NCI-H69 (cell line): ENCODE data around the gene LYPD8.

Experiments
- DNase-seq: peaks from one replicate; lab custom pipeline; 2025; lab: John Stamatoyannopoulos, UW

LYPD8 gene

GRCh38 chr1:248757784-248758195 is 2.2 kb upstream of the LYPD8 start:
- no peak for DNase-seq

- no peak for DNase-seq
Measured at GRCh38 chr1:248756636-248757035, 1.1 kb upstream of the LYPD8 start.

GRCh38 chr1:248756151-248756550 is 592 bp upstream of the LYPD8 start:
- DNase-seq = no peak

DNA sequence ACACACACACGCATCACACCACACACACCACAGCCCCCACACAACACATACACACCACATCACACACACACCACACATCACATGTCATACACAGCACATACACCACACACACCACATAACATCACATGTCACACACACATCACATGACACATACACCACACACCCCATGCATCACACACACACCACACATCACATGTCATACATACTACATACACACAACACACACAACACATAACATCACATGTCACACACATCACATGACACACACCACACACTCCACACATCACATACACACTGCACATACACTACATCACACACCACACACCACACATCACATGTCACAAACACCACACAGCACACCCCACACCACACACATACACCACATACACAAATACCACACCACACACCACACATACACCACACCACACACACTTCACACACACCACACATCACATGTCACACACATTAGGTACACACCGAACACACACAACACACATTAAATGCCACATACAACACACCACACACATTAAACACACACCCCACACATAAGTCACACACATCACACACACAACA is 1.8 kb downstream of the LYPD8 start:
- no peak for DNase-seq

GRCh38 chr1:248753029-248753594 is 2.4 kb downstream of the LYPD8 start:
- DNase-seq = no peak

DNA sequence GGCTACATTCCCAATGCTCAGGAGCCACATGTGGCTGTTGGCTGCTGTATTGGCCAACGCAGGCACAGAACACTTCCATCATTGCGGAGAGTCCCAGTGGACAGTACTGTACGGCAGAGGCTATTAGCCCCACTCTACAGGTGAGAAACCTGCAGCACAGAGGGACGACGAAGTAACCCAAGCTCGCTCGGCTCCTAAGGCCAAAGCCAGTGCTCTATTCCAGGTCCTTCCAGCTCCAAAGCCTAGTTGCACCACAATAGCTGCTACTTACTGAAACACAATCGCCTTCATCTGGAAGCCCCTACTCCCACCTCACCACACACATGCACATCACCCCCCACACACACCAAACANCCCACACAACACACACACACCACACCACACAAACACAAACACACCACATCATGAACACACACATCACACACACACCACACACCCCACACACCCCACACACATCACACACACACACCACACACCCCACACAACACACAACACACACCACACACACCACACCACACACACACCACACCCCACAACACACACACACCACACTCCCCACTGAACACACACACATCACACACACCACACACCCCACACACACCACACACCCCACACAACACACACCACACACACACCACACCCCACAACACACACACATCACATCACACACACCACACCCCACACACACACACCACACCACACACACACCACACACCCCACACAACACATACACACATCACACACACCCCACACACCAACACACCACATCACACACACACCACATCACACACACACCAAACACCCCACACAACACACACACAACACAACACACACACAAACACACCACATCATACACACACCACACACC is 3.2 kb downstream of the LYPD8 start:
- no peak for DNase-seq

DNA sequence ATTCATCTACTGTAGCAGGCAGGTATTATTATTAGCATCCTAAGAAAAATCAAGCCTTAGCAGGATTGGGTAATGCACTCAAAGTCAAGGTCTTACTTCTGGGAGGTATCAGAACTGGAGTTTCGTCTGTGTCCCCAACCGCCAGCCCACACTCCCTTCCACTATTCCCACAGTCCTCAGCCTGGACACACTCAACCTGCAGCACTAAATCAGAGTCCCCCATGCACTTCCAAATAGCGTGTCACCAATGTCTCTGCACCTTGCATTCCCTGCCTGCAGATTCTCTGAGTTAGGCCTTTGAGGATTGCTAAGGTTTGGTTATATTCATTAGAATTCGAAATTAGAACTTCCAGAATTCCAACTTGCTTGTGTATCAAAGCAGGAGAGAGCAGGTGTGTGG is 3.9 kb downstream of the LYPD8 start:
- DNase-seq = no peak

GRCh38 chr1:248751142-248751541 is 4.4 kb downstream of the LYPD8 start:
- no peak for DNase-seq

GRCh38 chr1:248750496-248750895 is 5.1 kb downstream of the LYPD8 start:
- no peak for DNase-seq

DNA sequence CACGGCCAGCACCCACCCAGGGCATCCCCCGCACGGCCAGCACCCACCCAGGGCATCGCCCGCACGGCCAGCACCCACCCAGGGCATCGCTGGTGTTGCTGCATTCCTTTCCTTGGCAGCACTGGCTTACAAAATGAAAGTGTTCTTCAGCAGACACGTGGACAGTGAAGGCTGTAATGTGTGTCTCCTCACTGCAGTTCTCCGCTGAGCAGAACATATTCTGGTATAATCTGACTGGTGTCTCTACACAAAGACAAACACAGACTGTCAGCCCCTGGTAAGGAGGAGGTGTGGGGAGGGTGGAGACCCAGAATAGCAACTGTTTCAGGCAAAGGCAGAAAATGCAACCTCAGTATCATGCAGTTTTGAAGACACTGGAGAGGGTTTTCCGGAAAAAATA is 7.3 kb downstream of the LYPD8 start:
- DNase-seq = no peak

DNA sequence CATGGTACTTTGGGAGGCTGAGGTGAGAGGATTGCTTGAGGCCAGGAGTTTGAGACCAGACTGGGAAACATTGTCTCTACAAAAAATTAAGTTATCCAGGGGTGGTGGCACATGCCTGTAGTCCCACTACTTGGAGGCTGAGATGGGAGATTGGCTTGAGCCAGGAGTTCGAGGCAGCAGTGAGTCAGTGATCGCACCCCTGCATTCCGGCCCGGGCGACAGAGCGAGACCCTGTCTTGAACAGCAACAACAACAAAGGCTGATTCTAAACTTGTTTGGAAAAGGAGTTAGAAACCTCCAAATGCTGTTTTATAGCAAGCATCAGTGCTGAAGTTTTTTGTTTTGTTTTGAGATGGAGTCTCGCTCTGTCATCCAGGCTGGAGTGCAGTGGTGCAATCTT is 14.7 kb downstream of the LYPD8 start:
- DNase-seq = no peak

- no peak for DNase-seq
Measured at GRCh38 chr1:248739572-248740205, 15.9 kb downstream of the LYPD8 start.

GRCh38 chr1:248737457-248737856 is 18.1 kb downstream of the LYPD8 start:
- no peak for DNase-seq

GRCh38 chr1:248736977-248737376 is 18.6 kb downstream of the LYPD8 start:
- DNase-seq = no peak

DNA sequence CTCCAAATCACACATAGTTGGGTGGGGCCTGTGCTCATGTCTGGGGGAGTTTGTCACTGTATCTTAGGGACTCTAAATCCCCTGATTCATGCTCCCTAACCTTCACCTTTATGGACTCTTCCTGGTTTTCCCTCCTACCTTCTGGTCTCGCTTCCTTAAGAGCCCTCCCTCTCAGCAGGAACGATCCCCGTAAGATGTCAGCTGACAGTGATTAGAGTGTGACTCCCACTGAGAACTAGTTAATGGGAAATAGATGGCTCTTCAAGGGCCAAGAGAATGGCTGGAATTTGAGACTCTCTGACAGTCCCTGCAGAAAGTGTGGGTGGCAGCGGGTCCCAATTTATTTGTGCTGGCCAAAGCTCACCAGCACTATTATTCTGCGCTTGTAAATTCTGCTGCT is 22.0 kb downstream of the LYPD8 start:
- no peak for DNase-seq

DNA sequence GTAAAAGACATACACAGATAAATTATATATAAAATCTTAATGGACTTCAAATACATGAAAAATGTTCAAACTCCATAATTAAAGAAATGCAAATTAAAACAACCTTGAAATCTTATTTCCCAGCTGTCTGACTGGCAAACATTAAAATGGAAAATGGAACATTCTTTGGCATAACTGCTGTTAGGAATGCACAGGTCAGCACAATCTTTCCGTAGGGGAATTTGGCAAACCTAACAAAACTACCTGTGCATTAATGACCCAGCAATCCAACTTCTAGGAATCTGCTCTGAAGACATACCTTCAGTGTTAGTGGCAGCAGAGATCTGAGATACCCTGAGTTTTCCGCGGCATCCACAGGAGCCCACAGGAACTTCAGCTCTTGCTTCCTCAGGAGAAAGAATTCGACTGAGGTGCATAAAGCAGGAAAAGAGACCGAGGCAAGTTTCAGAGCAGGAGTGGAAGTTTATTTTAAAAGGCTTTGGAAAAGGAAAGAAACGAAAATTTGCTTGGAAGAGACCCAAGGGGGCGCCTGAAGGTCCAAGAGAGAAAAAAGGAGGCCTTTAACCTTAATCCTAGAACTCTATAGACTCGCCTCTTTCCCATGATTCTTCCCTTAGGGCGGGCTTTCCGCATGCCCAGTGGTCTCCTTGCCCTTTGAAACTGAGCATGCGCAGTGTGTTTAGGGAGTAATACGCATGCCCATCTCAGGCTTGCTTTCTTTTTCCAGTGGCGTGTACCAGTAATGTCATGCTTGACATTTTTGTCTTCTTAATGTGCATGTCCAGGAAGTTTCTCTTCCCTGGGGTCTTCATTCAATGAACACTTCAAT is 24.8 kb downstream of the LYPD8 start:
- no peak for DNase-seq

DNA sequence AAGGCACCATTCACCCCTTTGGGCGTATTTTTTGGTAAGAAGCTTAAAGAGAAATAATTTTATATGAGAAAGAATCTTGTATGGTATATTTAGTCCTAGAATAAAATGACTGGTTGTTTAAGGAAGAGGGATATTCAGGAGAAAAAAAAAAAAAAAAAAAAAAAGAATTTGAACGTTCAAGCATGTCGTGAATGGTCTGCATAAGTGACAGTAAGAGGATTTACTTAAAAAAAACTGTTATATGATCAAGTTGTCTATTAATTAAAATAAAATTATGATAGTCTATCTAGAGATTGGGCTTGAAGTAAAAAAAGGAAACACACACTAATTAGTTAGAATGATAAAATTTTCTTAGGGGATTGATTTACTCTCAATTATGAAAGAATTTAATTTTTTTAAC is 41.3 kb downstream of the LYPD8 start:
- no peak for DNase-seq

DNA sequence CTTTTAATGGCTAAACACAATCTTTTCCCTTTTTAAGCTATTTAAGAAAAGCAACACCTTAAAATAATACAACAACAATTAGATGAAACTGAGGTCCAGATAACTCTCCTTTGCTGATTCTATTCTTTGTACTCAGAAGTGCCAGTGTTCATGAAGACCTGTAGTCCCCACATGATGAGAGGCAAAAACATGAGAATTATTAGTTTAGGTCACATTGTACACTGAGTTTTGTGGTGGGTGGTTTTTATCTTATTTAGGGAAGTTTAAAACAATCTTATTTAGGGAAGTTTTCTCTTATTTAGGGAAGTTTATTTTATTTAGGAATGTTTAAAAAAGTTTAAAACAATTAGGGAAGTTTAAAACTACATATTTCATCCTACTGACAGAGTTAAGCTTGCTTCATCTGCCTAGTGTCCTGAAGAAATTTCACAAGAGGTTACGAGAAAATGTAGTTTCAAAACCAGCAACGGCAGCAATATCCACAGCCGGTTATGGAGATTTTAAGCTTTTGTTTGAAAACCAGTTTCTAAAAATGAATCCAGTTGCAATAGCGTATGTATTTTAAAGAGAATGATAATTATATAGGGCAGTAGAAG is 45.2 kb downstream of the LYPD8 start:
- DNase-seq = no peak

DNA sequence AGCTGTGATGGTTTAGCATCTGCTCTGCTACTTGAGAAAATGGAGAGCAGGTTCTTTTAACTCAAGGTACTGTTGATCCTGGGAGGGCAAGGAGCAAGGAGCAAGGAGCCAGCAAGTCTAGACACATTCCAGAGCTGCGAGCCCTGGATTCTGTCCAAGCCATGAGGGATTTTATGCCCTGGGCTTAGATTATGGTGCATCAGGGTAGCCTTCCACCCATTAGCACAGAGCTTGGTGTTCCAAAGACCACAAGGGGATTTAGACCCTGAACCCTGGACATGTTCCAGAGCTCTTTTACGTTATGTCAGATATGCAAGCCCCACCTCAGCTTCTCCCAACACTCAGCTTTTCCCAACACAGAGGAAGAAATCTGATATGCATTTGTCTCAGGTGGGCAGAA is 51.0 kb downstream of the LYPD8 start:
- no peak for DNase-seq

- no peak for DNase-seq
Measured at GRCh38 chr1:248703674-248704073, 51.9 kb downstream of the LYPD8 start.

DNA sequence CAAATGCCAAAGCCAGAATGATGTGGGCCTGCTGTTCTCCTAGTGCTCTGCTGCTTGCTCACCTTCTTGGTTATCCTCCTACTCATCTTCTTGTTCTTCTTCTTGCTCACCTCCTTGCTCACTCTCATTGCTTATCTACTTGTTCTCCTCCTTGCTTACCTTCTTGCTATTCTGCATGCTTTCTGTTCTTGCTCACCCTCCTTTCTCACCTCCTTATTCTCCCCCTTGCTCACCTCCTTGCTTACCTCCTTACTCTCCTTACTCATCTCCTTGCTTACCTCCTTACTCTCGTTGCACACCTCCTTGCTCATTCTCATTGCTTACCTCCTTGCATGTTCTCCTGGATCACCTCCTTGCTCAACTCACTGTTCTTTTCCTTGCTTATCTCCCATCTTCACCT is 52.8 kb downstream of the LYPD8 start, which contains the start of gene OR14I1:
Gene OR14I1, minus strand, starts transcription at position 53 of the 400 bp plus-strand sequence.
- DNase-seq = no peak

- DNase-seq = no peak
Measured at GRCh38 chr1:248699099-248699498, 56.5 kb downstream of the LYPD8 start.
